ENCODE results near the gene IVNS1ABP.

GRCh38 chr1:185322636-185323035 lies 5.6 kb upstream of the IVNS1ABP start:
- TF ChIP-seq CTCF (IDR thresholded peaks at IDR 0.05; ENCODE audit: extremely low read depth in 1 of 2, insufficient read depth in 1 of 2, low read depth in 1 of 2, low read length in 2 of 2) = no peak
- no peak for TF ChIP-seq POLR2A (IDR thresholded peaks at IDR 0.05; ENCODE audit: low read depth, low read length)
- TF ChIP-seq POLR2AphosphoS5 (IDR thresholded peaks at IDR 0.05; ENCODE audit: insufficient read depth, low read depth, low read length) = no peak
- no peak for TF ChIP-seq EZH2 (IDR thresholded peaks at IDR 0.05; ENCODE audit: borderline replicate concordance, low read depth, low read length, severe bottlenecking)
- TF ChIP-seq MYC (IDR thresholded peaks at IDR 0.05; ENCODE audit: low read depth, low read length) = no peak
- no peak for TF ChIP-seq JUN (IDR thresholded peaks at IDR 0.05; ENCODE audit: borderline replicate concordance, insufficient read depth, insufficient read length, low read depth)
- TF ChIP-seq MAX (IDR thresholded peaks at IDR 0.05; ENCODE audit: insufficient read depth, insufficient read length) = no peak

Data from endothelial cell of umbilical vein (primary cell).